Stimulated activated CD4-positive, alpha-beta T cell treated with anti-CD3 and anti-CD28 coated beads, Interleukin-12 subunit alpha, Interleukin-12 subunit beta, amount 100 ng/mL, for 4 hours (primary cell): Measurements from ENCODE around the gene CEP295NL.
"Not testable (repeated sequence)": the region's sequence is repeated elsewhere in the genome, so short reads cannot be mapped to it uniquely, and the experiment has no call there.

Source experiments
- DNase-seq: peaks from one replicate; pipeline ENCODE4 v3.0.0-alpha.2; 2020

CEP295NL gene

DNA sequence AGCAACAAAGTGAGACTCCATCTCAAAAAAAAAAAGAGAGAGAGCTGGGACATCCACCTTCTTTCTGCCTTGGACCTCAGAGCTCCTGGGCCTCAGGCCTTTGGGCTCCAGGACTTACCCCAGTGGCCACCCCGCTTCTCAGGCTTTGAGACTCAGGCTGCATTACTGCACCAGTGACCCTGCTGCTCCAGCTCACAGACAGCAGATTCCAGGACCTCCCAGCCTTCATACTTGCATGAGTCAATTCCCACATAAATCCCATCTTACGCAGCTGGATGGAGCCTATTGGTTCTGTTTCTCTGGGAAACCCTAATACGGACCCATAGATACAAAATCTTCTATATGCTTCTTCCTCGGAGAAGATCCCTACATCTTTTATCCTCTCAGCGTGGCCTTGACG is 2.1 kb upstream of the CEP295NL start:
- no peak for DNase-seq

DNA sequence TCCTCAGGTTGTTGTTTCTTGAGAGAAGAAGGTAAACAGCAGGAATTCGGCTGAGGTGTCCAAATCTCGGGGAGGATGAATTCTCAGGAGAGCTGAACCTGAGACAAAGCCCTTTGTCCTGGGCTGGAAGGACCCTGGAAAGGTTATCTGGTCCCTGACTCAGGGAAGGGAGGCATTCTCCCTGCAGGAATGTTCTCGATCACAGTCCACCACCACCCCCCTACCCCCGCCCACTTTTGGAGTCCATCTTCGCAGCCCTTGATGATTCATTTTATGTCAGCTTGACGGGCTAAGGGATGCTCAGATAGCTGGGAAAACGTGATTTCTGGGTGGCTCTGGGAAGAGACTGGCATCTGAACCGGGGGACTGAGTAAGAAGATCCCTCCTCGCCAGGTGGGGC is 1.4 kb upstream of the CEP295NL start:
- DNase-seq, result no peak

DNA sequence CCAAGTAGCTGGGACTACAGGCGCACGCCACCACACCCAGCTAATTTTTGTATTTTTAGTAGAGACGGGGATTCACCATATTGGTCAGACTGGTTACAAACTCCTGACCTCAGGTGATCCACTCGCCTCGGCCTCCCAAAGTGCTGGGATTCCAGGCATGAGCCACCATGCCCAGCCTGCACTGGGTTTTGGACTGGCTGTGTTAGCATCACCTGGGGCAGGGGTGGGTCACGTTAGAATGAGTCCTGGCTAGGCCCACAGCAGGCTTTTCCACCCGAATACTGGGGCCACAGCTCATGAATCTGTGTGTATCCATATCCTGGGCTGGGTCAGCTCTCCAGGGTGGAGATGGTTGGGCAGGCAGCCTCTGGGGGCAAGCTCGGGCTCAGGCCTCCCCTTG is 770 bp downstream of the CEP295NL start:
- DNase-seq, result not testable (repeated sequence)

DNA sequence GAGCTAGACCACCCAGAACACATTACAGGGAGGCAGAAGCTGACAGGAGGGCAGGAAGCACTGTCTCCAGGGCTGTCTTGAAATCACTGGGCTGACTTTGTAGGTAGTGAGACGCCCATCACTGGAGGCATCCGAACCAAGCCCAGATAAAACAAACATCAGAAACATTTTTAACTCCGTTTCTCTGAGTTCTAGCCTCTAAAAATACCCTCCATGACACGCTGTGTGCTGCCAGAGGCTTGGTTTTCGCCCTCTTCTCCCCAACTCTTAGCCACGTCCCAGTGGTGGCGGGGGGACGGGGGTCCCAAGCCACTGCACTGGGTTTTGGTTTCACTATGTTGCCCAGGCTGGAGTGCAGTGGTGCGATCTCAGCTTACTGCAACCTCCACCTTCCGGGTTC is 1.2 kb downstream of the CEP295NL start:
- no peak for DNase-seq

DNA sequence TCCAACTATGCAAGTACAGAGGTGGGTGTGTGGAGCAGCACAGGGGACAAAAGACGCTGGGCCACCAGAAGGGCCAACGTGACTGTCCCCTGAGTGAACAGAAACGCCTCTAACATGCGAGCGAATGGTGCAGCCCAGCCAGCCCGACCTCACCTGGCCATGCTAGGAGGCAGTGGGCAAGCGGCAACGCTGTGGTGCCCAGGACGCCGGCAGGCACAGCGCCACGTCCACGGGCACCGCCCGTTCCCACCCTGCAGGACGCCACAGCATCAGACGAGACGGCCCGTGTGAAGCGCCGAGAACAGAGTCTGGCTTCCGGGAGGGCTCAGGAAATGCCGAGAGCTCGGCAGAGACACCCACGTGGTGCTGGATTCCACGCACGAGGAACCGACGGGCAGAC is 2.2 kb downstream of the CEP295NL start:
- DNase-seq, result no peak

DNA sequence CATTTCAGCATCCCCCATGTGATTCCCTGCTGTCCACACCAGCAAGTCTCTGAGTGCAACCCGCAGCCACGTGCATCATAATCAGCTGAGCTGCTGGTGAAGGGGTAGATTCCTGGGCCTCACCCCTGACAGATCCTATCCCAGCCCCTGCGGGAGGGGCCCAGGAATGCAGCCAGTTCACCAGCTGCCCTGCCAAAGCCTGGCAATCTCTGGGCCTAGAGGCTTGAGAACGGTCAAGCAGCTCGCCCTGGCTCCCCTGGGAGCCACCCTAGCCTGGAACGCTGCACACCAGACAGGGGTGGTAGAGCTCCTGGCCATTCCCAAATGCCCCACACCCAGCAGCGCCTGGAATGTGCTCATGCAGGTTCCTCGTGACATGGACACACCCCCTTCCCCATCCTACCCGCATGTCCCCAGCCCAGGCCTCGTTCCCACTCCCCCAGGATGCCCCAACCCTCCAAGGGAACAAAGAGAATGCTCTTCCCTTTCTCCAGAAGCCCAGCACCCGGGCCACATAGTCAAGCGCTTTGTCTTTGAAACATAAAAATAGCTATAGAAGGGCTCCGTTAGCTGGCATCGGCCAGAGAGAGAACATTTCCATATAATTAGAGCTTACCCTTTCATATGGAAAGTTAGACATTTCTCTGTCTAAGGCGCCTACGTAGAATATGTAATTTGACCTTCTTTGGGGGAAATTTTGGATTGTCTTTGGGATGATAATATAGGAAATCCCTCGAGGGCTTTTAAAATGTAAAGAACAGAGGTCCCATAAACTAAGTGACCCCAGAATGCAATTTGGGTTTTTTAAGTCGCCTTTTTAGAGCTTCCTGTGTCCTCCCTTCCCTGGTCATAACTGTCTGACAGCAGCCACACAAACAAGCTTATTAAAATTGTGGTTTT is 3.4 kb downstream of the CEP295NL start:
- no peak for DNase-seq

DNA sequence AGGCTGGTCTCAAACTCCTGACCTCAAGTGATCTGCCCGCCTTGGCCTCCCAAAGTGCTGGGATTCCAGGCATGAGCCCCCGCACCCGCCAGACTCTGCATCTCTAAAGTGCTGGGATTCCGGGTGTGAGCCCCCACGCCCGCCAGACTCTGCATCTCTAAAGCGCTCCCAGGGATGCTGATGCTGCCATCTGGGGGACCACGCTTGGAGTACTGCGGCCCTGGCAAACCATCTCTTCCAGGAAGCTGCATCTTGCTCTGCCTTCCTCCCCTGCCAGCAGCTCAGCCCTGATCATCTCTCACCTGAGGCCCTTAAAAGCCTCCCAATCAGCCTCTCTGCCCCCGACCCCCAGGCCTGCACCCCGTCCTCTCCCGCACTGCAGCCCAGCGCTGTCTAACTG is 4.1 kb downstream of the CEP295NL start:
- no peak for DNase-seq

DNA sequence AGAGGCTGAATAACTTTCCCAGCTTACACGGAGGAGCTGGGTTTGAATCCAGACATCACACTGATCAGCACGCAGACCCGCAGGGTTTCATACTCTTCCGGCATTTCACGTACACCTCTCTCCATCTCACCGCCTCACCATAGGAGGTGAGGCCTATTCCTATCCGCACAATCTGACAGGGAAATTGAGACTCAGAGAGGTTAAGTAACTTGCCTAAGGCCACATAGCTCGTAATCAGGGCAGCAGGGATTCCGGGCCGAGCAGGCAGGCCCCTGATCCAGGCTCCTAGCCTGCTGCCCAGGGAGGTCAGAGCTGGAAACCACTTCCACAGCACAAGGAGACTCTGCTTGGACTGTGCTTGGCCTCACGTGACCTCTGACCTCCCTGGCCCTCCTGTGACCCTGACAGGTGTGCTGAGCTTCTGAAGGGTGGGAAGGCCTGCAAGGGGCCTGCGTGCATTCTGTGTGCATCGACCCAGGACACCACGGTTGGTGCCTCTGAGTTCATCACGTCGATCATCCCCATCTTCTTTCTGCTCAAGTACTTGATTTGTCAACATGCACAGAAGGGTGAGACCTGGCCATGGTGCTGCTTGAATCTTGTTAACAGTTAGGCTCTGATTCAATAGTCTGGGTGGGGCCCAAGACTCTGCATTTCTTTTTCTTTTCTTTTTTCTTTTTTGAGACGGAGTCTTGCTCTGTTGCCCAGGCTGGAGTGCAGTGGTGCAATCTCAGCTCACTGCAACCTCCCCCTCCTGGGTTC is 4.7 kb downstream of the CEP295NL start:
- no peak for DNase-seq

DNA sequence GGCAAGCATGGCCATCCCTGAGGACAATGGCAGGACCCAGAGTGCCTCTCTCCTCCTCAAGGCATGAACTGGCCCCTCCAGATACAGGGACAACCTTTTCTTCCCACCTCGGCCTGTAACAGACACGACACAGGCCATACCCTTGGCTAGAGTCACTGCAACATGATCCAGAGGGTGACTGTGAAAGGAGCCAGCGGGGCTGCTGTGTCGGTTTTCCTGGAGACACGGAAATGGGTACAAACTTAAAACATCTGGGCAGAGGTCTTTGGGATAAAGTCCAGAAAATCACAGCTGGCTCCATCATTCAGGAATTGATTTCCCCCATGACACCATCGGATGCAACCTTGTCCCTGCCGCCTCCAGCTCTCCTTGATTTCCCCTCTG is 5.3 kb downstream of the CEP295NL start:
- DNase-seq, result no peak

DNA sequence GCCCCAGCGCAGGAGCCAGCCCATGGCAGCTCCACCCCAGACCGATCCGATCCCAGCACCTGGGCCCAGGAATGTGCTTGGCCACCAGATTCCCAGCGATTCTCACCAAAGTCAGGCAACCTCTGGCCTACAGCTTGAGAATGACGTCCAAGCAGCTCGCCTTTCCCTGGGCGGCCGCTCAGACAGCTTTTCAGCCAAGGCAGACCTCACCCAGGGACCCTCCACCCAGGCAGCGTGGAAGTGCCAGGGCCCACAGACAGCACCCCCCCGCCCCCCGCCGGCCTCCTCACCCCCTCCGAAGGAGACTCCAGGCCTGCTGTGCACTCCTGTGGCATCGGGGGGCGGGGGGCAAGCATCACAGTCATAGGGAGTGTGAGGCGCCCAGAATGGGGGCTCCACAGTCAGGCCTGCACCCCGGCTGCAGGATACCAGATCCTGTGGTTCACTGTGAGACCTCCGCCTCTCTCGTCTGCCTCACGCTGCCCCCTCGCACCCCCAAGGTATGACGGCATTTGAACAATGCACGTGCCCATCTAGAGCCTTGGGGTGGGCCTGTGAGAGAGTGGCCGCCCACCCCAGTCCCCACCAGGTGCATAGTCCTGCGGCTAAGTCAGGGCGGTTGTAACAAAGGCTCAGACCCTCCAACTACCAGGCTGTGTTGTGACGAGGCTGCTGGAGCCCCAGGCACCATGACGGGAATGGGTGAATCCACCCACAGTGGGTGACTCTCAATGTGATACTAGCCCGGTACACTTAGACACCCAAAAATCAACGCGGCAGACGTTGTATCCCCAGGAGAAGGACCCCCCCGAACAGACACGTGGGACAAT is 6.0 kb downstream of the CEP295NL start:
- no peak for DNase-seq

DNA sequence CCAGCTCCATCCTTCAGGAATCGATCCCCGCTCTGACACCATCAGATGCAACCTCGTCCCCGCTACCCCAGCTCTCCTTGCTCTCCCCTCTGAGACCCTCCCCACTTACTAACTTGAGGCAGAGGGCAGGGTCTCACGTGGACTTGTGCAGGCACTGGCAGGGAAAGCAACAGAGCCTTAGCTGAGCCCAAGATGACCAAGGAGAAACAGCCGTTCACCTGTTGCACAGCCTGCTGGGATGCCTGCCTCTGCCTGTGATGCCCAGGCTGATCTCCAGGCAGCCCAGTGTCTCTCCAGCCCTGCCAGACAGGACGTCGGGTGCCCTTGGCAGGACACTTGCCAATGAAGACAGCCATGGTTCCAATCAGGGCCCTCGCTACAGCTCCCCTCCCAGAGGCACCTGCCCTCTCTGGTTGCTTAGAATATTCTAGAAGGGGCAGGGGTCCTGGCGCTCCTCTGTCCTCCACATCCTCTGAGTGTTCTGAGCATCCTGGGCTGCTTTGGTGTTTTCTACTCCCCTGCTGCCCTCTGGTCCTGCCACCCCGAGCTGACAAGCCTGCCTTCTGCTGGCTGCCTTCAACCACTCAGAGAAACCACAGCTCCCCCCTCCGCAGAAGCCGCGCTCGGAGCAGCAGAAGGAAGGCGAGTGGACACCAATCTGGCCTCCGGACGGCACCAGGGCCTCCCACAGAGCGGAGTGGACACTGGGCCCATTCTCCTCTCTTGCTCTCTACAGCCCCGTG is 6.7 kb downstream of the CEP295NL start:
- DNase-seq, result no peak

DNA sequence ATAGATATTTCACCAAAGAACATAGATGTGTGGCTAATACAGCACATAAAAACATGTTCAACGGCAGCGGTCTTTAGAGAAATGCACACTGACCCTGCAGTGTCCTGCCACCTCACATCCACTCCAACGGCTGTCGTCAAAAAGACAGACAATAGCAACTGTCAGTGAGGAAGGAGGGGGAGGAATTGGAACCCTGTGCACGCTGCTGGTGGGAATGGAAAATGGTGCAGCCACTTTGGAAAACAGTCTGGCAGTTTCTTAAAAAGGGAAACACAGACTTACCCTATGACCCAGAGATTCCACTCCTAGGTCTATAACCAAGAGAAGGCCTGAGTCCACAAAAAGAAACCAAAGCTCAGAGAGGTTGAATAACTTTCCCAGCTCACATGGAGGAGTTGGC is 7.7 kb downstream of the CEP295NL start:
- no peak for DNase-seq

DNA sequence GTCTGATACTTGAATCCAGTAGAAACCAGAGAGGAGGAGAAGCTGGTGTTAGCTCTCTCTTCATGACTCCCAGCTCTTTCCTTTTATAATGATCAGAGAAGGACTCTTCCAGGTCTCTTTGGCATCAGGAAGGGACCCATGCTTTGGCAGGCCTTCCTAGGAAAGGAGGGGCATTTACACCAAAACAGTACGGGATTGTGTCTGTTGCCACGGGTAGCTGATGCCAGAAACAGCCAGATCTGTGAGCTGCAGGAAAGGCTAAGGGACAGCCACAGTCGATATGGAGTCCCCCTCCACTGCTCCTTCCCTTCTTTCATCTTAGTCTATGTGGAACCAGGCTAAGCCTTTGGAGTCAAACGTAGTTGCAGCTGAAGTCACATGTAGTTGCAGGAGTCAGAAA is 9.3 kb downstream of the CEP295NL start:
- DNase-seq, result no peak

DNA sequence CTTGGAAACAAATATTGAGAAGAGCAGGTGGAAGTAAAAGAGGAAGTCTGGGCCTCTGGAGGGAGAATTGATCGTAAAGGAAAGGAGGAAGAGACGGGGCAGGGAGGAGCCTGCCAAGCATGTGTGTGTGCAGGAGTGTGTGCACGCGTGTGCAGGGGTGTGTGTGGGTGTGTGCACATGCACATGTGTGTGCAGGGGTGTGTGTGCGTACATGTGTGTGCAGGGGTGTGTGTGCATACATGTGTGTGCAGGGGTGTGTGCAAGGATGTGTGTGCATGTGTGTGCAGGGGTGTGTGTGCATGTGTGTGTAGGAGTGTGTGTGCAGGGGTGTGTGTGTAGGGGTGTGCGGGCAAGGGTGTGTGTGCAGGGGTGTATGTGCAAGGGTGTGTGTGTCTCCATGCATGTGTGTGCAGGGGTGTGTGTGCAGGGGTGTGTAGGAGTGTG is 10.0 kb downstream of the CEP295NL start:
- DNase-seq, result no peak

DNA sequence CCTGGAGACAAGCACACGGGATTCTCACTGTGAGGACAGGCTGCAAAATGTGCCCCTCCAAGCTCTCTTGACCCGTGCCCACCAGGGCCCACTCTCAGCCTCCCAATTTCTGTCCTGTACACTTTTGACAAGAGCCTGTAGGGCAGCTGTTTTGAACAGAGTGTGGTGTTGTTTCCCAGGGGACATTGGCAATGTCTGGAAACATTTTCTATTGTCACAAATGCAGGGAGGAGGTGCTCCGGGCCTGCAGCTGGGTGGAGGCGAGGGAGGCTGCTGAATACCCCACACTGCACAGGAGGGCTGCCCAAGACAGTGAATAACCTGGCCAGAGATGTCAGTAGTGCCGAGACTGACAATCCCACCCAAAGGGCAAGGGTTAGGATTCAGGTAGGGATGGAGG is 10.5 kb downstream of the CEP295NL start:
- no peak for DNase-seq

DNA sequence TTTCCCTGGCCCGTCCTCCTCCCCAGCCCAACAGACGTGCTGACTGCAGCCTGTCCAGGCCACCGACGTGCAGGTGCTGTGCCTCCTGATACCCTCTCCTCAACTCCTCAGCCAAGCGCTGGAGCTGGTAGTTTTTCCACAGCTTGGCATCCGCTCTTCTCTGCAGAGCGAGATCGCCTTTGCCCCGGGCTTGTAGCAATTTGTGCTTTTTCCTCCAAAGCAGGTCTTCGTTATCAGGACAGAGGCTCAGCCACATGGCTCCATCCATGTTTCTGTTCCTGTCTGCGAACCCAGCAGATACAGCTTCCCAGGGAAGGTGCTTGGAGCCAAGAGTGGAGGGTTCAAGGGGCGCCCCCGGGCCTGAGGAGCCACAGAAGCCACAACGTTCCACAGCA is 10.9 kb downstream of the CEP295NL start:
- no peak for DNase-seq

DNA sequence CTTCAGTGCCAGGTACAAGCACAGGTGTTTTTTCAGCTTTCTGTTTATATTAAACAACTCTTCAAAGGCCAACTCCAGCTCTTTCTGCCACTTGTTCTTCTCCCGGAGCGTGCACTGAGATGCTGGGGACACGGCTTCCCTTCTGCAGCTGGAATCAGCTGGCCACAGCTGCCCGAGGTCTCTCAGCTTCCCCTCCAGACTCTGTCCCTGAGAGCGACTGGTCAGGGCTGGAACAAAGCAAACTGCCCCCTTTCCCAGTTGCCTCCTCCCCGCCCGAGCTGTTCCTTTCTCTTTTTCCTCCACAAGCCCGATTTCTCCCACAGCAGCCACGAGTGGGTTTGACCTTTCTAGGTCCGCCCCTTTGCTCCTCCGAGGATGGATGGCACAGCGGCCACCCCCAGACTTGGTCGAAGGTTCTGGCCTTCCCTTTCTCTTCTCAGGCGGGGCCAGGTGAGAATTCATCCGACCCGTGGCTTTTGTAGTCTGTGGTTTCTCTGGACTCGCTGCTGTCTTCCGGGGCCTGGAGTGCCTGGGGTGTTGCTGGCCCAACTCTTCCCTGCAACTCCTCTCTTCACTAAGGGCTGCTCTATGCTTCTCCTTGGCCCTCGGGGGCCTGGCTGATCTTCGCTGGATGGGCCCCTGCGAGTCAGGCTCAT is 11.5 kb downstream of the CEP295NL start:
- no peak for DNase-seq

DNA sequence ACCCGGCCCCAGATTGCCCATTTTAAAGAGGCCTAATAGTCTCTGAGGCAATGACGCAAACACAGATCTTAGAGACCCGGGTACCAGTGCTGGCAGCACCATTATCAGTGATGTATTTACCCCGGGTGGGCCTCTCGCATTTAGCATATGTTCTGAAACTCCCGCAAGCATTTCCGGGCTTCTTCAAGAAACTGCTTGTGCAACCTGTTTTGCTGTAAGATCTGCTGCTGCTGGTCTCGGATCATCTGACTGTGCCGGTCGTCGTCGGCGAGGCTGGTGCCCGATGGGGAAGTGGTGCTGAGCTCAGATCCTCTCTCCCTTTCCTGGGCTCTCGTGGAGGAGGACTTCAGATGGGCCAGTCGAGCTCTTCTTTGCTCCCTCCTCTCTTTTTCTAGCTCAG is 12.5 kb downstream of the CEP295NL start:
- DNase-seq, result peak; percentile 16

DNA sequence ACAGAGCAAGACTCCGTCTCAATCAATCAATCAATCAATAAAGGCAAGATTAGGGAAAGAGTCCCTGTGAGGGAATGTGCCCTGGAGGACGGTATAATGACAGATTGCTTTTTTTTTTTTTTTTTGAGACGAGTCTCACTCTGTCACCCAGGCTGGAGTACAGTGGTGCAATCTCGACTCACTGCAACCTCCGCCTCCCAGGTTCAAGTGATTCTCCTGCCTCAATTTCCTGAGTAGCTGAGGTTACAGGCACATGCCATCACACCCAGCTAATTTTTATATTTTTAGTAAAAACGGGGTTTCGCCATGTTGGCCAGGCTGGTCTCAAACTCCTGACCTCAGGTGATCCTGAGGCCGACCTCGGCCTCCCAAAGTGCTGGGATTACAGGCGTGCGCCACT is 12.9 kb downstream of the CEP295NL start:
- not testable (repeated sequence) for DNase-seq

DNA sequence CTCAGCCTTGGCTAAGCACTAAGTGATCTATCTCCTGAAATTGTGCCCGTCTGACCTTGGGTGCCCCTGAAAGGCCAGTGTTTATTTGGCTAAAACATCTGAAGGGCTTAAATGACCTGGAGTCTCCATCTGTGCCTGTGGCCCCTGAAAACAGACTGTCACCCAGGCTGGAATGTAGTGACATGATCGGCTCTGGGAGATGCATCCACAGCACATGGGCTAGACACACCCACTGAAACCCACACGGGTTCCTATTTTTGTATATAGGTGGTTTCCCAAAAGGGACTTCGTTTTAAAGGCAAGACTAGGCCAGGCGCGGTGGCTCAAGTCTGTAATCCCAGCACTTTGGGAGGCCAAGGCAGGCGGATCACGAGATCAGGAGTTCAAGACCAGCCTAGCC is 13.5 kb downstream of the CEP295NL start:
- no peak for DNase-seq

DNA sequence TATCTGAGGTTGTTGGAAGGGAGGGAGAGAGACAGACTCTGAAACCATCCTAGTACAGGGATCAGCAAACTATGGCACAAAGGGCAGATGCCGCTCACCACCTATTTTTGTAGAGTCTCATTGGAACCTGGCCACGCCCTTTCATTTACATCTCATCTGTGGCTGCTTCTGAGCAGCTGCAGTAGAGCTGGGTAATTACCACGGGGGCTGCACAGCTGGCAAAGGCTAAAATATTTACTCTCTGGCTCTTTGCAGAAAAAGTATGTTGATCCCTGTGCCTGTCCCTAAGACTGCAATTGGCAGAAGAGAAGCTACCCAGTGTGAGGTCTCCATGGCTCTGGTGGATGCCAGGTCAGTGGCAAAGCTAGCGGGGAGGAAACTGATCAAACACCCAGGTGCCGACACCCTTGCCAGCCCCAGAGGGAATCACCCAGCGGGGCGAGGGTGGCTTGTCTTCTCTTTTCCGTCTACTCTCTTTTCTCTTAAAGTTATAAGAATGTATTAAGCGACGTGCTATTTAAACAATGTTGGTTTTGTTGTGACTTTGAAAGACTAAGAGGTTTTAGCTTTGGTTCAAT is 14.0 kb downstream of the CEP295NL start:
- no peak for DNase-seq

DNA sequence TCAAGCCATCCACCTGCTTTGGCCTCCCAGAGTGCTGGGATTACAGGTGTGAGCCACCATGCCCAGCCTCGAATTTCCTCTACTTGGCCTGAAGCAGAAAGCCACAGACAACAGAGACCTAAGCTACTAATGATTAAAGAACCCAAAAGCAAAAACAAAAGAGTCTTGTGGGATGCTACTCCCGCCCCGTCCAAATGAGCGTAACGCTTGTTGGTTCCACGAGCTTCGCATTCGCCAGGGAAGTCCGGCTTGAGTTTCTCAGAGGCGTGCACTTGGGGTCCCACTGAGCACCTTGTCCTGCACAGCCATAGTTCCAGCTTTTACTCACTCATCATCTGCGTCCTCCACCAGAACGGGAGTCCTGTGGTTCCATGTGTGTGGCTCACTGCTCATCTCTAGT is 16.0 kb downstream of the CEP295NL start:
- no peak for DNase-seq
